Measurements from ENCODE around the gene PTPN12.
"Not testable (repeated sequence)": the region's sequence is repeated elsewhere in the genome, so short reads cannot be mapped to it uniquely, and the experiment has no call there.

Gene PTPN12

GRCh38 chr7:77529279-77529678 is 7.8 kb upstream of the PTPN12 start:
- Histone ChIP-seq H3K4me2 (ENCODE audit: low read length) (no peak overlapping the region), H3K27me3 (ENCODE audit: control insufficient read depth, insufficient read depth, low read length) (no peaks in the 10 kb centered on the region), H3K27ac (no peak overlapping the region), H3K79me2 (no peaks in the 10 kb centered on the region), H3K9me3 (ENCODE audit: control insufficient read depth, low read length) (no peaks in the 10 kb centered on the region), H3K36me3 (ENCODE audit: control insufficient read depth, insufficient read depth, low read length) (no peaks in the 10 kb centered on the region), H2AFZ (no peak overlapping the region), H3K4me3 (ENCODE audit: low read depth, low read length) (no peak overlapping the region), H3K4me1 (no peaks in the 10 kb centered on the region), H3K9ac (no peak overlapping the region)
- TF ChIP-seq CTCF (IDR thresholded peaks at IDR 0.05) = no peak

- no peak overlapping the region for H3K9ac ChIP-seq
- H3K4me1 ChIP-seq = no peaks in the 10 kb centered on the region
- no peak for TF ChIP-seq CTCF (IDR thresholded peaks at IDR 0.05)
- no peaks in the 10 kb centered on the region for H3K9me3 ChIP-seq (ENCODE audit: control insufficient read depth, low read length)
- H3K36me3 ChIP-seq (ENCODE audit: control insufficient read depth, insufficient read depth, low read length) = no peaks in the 10 kb centered on the region
- no peak overlapping the region for H3K4me2 ChIP-seq (ENCODE audit: low read length)
- no peak overlapping the region for H3K4me3 ChIP-seq (ENCODE audit: low read depth, low read length)
- no peak overlapping the region for H3K27ac ChIP-seq
- no peaks in the 10 kb centered on the region for H3K27me3 ChIP-seq (ENCODE audit: control insufficient read depth, insufficient read depth, low read length)
- no peaks in the 10 kb centered on the region for H3K79me2 ChIP-seq
- H2AFZ ChIP-seq = no peak overlapping the region
Measured at GRCh38 chr7:77531038-77531437, 6.1 kb upstream of the PTPN12 start.

GRCh38 chr7:77532247-77532646 is 4.8 kb upstream of the PTPN12 start:
- Histone ChIP-seq H3K27ac (no peak overlapping the region), H3K79me2 (no peaks in the 10 kb centered on the region), H3K4me3 (ENCODE audit: low read depth, low read length) (no peak overlapping the region), H3K36me3 (ENCODE audit: control insufficient read depth, insufficient read depth, low read length) (no peaks in the 10 kb centered on the region), H3K4me1 (no peaks in the 10 kb centered on the region), H3K27me3 (ENCODE audit: control insufficient read depth, insufficient read depth, low read length) (no peaks in the 10 kb centered on the region), H2AFZ (no peak overlapping the region), H3K9me3 (ENCODE audit: control insufficient read depth, low read length) (no peaks in the 10 kb centered on the region), H3K9ac (no peak overlapping the region), H3K4me2 (ENCODE audit: low read length) (no peak overlapping the region)
- no peak for TF ChIP-seq CTCF (IDR thresholded peaks at IDR 0.05)

GRCh38 chr7:77532732-77533131 is 4.4 kb upstream of the PTPN12 start:
- H2AFZ ChIP-seq; H3K79me2 ChIP-seq; H3K4me1 ChIP-seq; H3K9ac ChIP-seq; H3K4me3 ChIP-seq (ENCODE audit: low read depth, low read length); H3K4me2 ChIP-seq (ENCODE audit: low read length); H3K27me3 ChIP-seq (ENCODE audit: control insufficient read depth, insufficient read depth, low read length); H3K27ac ChIP-seq; H3K9me3 ChIP-seq (ENCODE audit: control insufficient read depth, low read length); H3K36me3 ChIP-seq (ENCODE audit: control insufficient read depth, insufficient read depth, low read length): not testable (repeated sequence)

GRCh38 chr7:77534046-77534445 is 3.0 kb upstream of the PTPN12 start:
- H3K9ac ChIP-seq; H3K27me3 ChIP-seq (ENCODE audit: control insufficient read depth, insufficient read depth, low read length); H3K4me3 ChIP-seq (ENCODE audit: low read depth, low read length); H3K9me3 ChIP-seq (ENCODE audit: control insufficient read depth, low read length); H3K79me2 ChIP-seq; H3K4me1 ChIP-seq; H3K4me2 ChIP-seq (ENCODE audit: low read length); H3K27ac ChIP-seq; H2AFZ ChIP-seq; H3K36me3 ChIP-seq (ENCODE audit: control insufficient read depth, insufficient read depth, low read length): not testable (repeated sequence)

- Histone ChIP-seq H3K9ac (no peak overlapping the region), H3K36me3 (ENCODE audit: control insufficient read depth, insufficient read depth, low read length) (no peaks in the 10 kb centered on the region), H3K4me3 (ENCODE audit: low read depth, low read length) (peak overlapping the region; percentile 80), H3K27me3 (ENCODE audit: control insufficient read depth, insufficient read depth, low read length) (no peaks in the 10 kb centered on the region), H2AFZ (peak overlapping the region; percentile 97), H3K4me2 (ENCODE audit: low read length) (peak overlapping the region; percentile 87), H3K9me3 (ENCODE audit: control insufficient read depth, low read length) (no peaks in the 10 kb centered on the region), H3K27ac (peak overlapping the region; percentile 89), H3K79me2 (peaks cover 11% of the 10 kb centered on the region), H3K4me1 (no peaks in the 10 kb centered on the region)
- TF ChIP-seq CTCF (IDR thresholded peaks at IDR 0.05) = no peak
Measured at GRCh38 chr7:77536017-77536412, 1.1 kb upstream of the PTPN12 start.
